Liver (tissue), 9 donors: Measurements from ENCODE around the gene HTRA1. TPM values are rescaled to one million over a fixed set of nuclear protein-coding genes. Genes with fewer than 3 reads are reported as not detected.

Experiments used
- DNase-seq: peaks from one replicate; pipeline ENCODE4 v3.0.0-alpha.2; 2017; ENCODE audit warnings: low spot score
- H3K27ac ChIP-seq, 2 donors: one replicate each; pipeline ENCODE4 v1.7.0; 2013; ENCODE audit warnings: inconsistent platforms in 2 of 2, low read length in 2 of 2, control low read depth in 1 of 2, low read depth in 1 of 2, mild to moderate bottlenecking in 1 of 2
- H3K27me3 ChIP-seq, 4 donors: one replicate each; pipeline versions ENCODE4 v1.6.1 to v1.7.0; 2013; ENCODE audit warnings: low read length in 3 of 4, inconsistent platforms in 1 of 4, mild to moderate bottlenecking in 1 of 4, moderate library complexity in 1 of 4; ENCODE audit not compliant: control insufficient read depth in 4 of 4, insufficient read depth in 4 of 4
- H3K36me3 ChIP-seq, 4 donors: one replicate each; pipeline versions ENCODE4 v1.6.1 to v1.7.0; 2013; ENCODE audit warnings: low read length in 3 of 4, mild to moderate bottlenecking in 3 of 4, low read depth in 1 of 4, moderate library complexity in 1 of 4; ENCODE audit not compliant: control insufficient read depth in 4 of 4, insufficient read depth in 3 of 4
- H3K4me1 ChIP-seq, 4 donors: one replicate each; pipeline versions ENCODE4 v1.6.1 to v1.7.0; 2013; ENCODE audit warnings: low read length in 3 of 4, mild to moderate bottlenecking in 3 of 4, moderate library complexity in 1 of 4; ENCODE audit not compliant: control insufficient read depth in 4 of 4, insufficient read depth in 4 of 4
- H3K4me3 ChIP-seq, 3 donors: one replicate each; pipeline versions ENCODE4 v1.6.1 to v1.7.0; 2013; ENCODE audit warnings: low read length in 3 of 3, control low read depth in 1 of 3, low read depth in 1 of 3, mild to moderate bottlenecking in 1 of 3
- H3K9ac ChIP-seq, 2 donors: one replicate each; pipeline ENCODE4 v1.7.0; 2013; ENCODE audit warnings: low read length in 2 of 2, mild to moderate bottlenecking in 2 of 2, moderate library complexity in 2 of 2, control low read depth in 1 of 2, low read depth in 1 of 2
- H3K9me3 ChIP-seq, 4 donors: one replicate each; pipeline versions ENCODE4 v1.6.1 to v1.7.0; 2013; ENCODE audit warnings: low read length in 3 of 4; ENCODE audit not compliant: control insufficient read depth in 4 of 4
- ATF3 ChIP-seq: IDR thresholded peaks from 2 replicates; pipeline ENCODE4 v1.6.1; 2016; ENCODE audit warnings: antibody characterized with exemption
- CTCF ChIP-seq: fragments of 150-350 bp; IDR thresholded peaks from 2 replicates; pipeline ENCODE4 v1.5.1; 2017; ENCODE audit warnings: improper control_type of control experiment, low read depth, low read length; ENCODE audit not compliant: missing input control
- EGR1 ChIP-seq, 2 donors: IDR thresholded peaks; 2 replicates each; pipeline ENCODE4 v1.6.1; 2016 to 2018; ENCODE audit warnings: antibody characterized with exemption in 2 of 2, low read depth in 2 of 2
- FOXA1 ChIP-seq: IDR thresholded peaks from 2 replicates; pipeline ENCODE4 v1.6.1; 2016; ENCODE audit warnings: antibody characterized with exemption
- FOXA2 ChIP-seq: IDR thresholded peaks from 2 replicates; pipeline ENCODE4 v1.6.1; 2016; ENCODE audit warnings: antibody characterized with exemption
- GABPA ChIP-seq, 2 donors: IDR thresholded peaks in 1 of 2; conservative IDR thresholded peaks in 1 of 2; 2 replicates each; pipeline ENCODE4 v1.6.1; 2016; ENCODE audit warnings: antibody characterized with exemption in 2 of 2, mild to moderate bottlenecking in 1 of 2, moderate library complexity in 1 of 2
- HNF4A ChIP-seq, 2 donors: conservative IDR thresholded peaks; 2 replicates each; pipeline ENCODE4 v1.6.1; 2016; ENCODE audit warnings: antibody characterized with exemption in 2 of 2, mild to moderate bottlenecking in 2 of 2
- JUND ChIP-seq, 2 donors: IDR thresholded peaks; 2 replicates each; pipeline ENCODE4 v1.6.1; 2016; ENCODE audit warnings: antibody characterized with exemption in 2 of 2
- MAX ChIP-seq: IDR thresholded peaks from 2 replicates; pipeline ENCODE4 v1.6.1; 2016; ENCODE audit warnings: antibody characterized with exemption
- NR2F2 ChIP-seq: IDR thresholded peaks from 2 replicates; pipeline ENCODE4 v1.6.1; 2016; ENCODE audit warnings: antibody characterized with exemption
- RAD21 ChIP-seq, 2 donors: IDR thresholded peaks; 2 replicates each; pipeline ENCODE4 v1.6.1; 2016; ENCODE audit warnings: antibody characterized with exemption in 2 of 2, mild to moderate bottlenecking in 2 of 2
- REST ChIP-seq: IDR thresholded peaks from 2 replicates; pipeline ENCODE4 v1.6.1; 2016; ENCODE audit warnings: antibody characterized with exemption, mild to moderate bottlenecking
- SP1 ChIP-seq: IDR thresholded peaks from 2 replicates; pipeline ENCODE4 v1.6.1; 2018; ENCODE audit warnings: antibody characterized with exemption, mild to moderate bottlenecking
- TAF1 ChIP-seq: conservative IDR thresholded peaks from 2 replicates; pipeline ENCODE4 v1.6.1; 2016; ENCODE audit warnings: antibody characterized with exemption, mild to moderate bottlenecking
- YY1 ChIP-seq: IDR thresholded peaks from 2 replicates; pipeline ENCODE4 v1.6.1; 2016; ENCODE audit warnings: antibody characterized with exemption, mild to moderate bottlenecking
- ZBTB33 ChIP-seq: IDR thresholded peaks from 2 replicates; pipeline ENCODE4 v1.6.1; 2016; ENCODE audit warnings: antibody characterized with exemption
- WGBS: extraction: QIAGEN DNeasy Blood & Tissue Kit; methylation state at CpG from one replicate; pipeline ENCODE4 v1.1.7; 2013; 5-methylcytosine and 5-hydroxymethylcytosine counted together
- polyA plus RNA-seq, 2 donors: library from polyadenylated mRNA; stranded (reverse) in 1 of 2; unstranded in 1 of 2; fragments of 200-250 nt in 1 of 2; fragments of >200 nt in 1 of 2; fragmentation: Nextera tagmentation in 1 of 2; extraction: Ambion mirVana in 1 of 2; gene quantifications; one replicate each; pipeline versions ENCODE4 v1.2.1 to v1.2.3, GENCODE V29; 2013 to 2015
- total RNA-seq, 2 donors: library from RNA; depleted of rRNA; stranded (reverse); fragments of >200 nt; gene quantifications; one replicate each; pipeline ENCODE4 v1.2.3, GENCODE V29; 2014
- donor health status: healthy.
- donor health status: healthy.
- donor health status: healthy.
- donor health status: healthy.
- donor health status: healthy.

HTRA1 gene
- total and polyA plus RNA-seq, 4 donors: 4.3 to 289 (median 72.1) TPM

- Histone ChIP-seq H3K27me3 (peaks cover 0 to 3% (median 0%) of the 10 kb centered on the region in 4 donors), H3K4me3 (no peak overlapping the region), H3K9me3 (no peaks in the 10 kb centered on the region), H3K27ac (no peak overlapping the region), H3K4me1 (no peaks in the 10 kb centered on the region), H3K9ac (no peak overlapping the region), H3K36me3 (no peaks in the 10 kb centered on the region)
- WGBS: 82% methylated on average over 5 of the region's 5 CpGs
- TF ChIP-seq EGR1 (IDR thresholded peaks at IDR 0.05; ENCODE audit: low read depth in 2 of 2) (no peak), ZBTB33 (no peak), JUND (IDR thresholded peaks at IDR 0.05) (no peak), HNF4A (conservative IDR thresholded peaks at IDR 0.05) (no peak), CTCF (no peak), NR2F2 (no peak), MAX (no peak), RAD21 (IDR thresholded peaks at IDR 0.05) (no peak), REST (no peak), GABPA (IDR thresholded peaks at IDR 0.05 in 1 of 2, conservative IDR thresholded peaks at IDR 0.05 in 1 of 2) (no peak), SP1 (no peak)
- DNase-seq: no peak
Observed at GRCh38 chr10:122558452-122558851, 97.1 kb downstream of the HTRA1 start.

- 66% methylated on average over 2 of the region's 2 CpGs for WGBS
- H3K27me3 ChIP-seq: peaks cover 0 to 3% (median 1%) of the 10 kb centered on the region in 4 donors
- no peak overlapping the region for H3K9ac ChIP-seq
- H3K4me1 ChIP-seq: no peaks in the 10 kb centered on the region
- no peaks in the 10 kb centered on the region for H3K36me3 ChIP-seq
- no peak overlapping the region for H3K27ac ChIP-seq
- H3K9me3 ChIP-seq: no peaks in the 10 kb centered on the region
- DNase-seq: no peak
- H3K4me3 ChIP-seq: no peak overlapping the region
- TF ChIP-seq FOXA2 (no peak), FOXA1 (no peak), GABPA (IDR thresholded peaks at IDR 0.05 in 1 of 2, conservative IDR thresholded peaks at IDR 0.05 in 1 of 2) (no peak), NR2F2 (no peak), JUND (IDR thresholded peaks at IDR 0.05) (no peak), YY1 (no peak), ATF3 (no peak), ZBTB33 (no peak), TAF1 (no peak), HNF4A (conservative IDR thresholded peaks at IDR 0.05) (no peak)
Observed at GRCh38 chr10:122559228-122559627, 97.9 kb downstream of the HTRA1 start.
